Measurements from ENCODE around the gene CRCP. TPM values are rescaled to one million over a fixed set of nuclear protein-coding genes. Genes with fewer than 3 reads are reported as not detected.

Gene CRCP
- total and polyA plus RNA-seq, 4 donors: 18.9 to 43.0 (median 32.4) TPM

DNA sequence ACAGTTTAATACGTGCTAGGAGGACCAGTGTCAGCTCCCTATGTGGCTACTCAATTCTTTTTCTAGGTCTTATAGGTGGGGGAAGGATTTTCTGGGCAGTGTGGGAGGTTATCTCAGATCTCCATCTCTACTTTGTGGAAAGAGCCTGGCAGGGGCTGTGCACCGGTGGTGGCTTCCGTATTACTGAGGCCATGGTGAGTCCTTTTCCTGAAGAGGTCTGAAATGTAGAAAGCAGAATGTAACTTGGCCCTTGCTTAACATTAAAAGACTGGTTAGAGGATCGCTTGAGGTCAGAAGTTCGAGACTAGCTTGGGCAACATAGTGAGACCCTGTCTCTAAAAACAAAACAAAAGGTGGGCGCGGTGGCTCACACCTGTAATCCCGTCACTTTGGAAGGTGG is 87.8 kb downstream of the CRCP start:
- 32 to 58% methylated on average over 8 of the region's 8 CpGs for WGBS, 2 donors
- DNase-seq: no peak
- H3K36me3 ChIP-seq (ENCODE audit: control insufficient read depth in 4 of 4, insufficient read depth in 4 of 4, low read length in 4 of 4): no peaks in the 10 kb centered on the region

More for the DNA sequence above, 87.8 kb downstream of the CRCP start:
- Histone ChIP-seq H3K9ac (ENCODE audit: insufficient read depth in 1 of 2, low read length in 2 of 2) (no peak overlapping the region), H3K4me1 (ENCODE audit: control insufficient read depth in 5 of 5, insufficient read depth in 5 of 5, low read length in 5 of 5) (peaks cover 0 to 22% (median 3%) of the 10 kb centered on the region in 5 donors), H3K9me3 (ENCODE audit: control insufficient read depth in 4 of 4, insufficient read depth in 3 of 4, low read length in 3 of 4) (no peaks in the 10 kb centered on the region), H3K27me3 (ENCODE audit: control insufficient read depth in 3 of 3, insufficient read depth in 3 of 3, low read length in 2 of 3) (no peaks in the 10 kb centered on the region), H3K4me3 (no peak overlapping the region), H3K27ac (ENCODE audit: low read depth in 1 of 2, low read length in 1 of 2) (no peak overlapping the region)
- ATAC-seq (ENCODE audit: insufficient read depth, low FRiP score): no peak
- TF ChIP-seq, protein P1, sequence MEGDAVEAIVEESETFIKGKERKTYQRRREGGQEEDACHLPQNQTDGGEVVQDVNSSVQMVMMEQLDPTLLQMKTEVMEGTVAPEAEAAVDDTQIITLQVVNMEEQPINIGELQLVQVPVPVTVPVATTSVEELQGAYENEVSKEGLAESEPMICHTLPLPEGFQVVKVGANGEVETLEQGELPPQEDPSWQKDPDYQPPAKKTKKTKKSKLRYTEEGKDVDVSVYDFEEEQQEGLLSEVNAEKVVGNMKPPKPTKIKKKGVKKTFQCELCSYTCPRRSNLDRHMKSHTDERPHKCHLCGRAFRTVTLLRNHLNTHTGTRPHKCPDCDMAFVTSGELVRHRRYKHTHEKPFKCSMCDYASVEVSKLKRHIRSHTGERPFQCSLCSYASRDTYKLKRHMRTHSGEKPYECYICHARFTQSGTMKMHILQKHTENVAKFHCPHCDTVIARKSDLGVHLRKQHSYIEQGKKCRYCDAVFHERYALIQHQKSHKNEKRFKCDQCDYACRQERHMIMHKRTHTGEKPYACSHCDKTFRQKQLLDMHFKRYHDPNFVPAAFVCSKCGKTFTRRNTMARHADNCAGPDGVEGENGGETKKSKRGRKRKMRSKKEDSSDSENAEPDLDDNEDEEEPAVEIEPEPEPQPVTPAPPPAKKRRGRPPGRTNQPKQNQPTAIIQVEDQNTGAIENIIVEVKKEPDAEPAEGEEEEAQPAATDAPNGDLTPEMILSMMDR (IDR thresholded peaks at IDR 0.05; ENCODE audit: control extremely low read depth, extremely low read depth): no peak

Other genes with a start within 250 kb of the CRCP start
- gene VKORC1L1, start 241.8 kb upstream of the CRCP start, total RNA-seq: 10 to 100 TPM; 33.6 to 36.8 TPM
- gene VKORC1L1, start 241.8 kb upstream of the CRCP start, polyA plus RNA-seq: 10 to 100 TPM; 15.1 to 15.2 TPM
- 10 to 100 TPM; 39.8 to 68.4 TPM for gene GUSB, start 132.6 kb upstream of the CRCP start, total RNA-seq
- gene GUSB, start 132.6 kb upstream of the CRCP start, polyA plus RNA-seq: 10 to 100 TPM; 50.8 to 60.0 TPM
- gene ASL, start 39.0 kb upstream of the CRCP start, total RNA-seq: 10 to 100 TPM; 24.9 to 85.1 TPM
- 10 to 100 TPM; 56.4 to 60.4 TPM for gene ASL, start 39.0 kb upstream of the CRCP start, polyA plus RNA-seq
- 10 to 100 TPM; 34.6 to 56.7 TPM for gene TPST1, start 90.5 kb downstream of the CRCP start, total RNA-seq
- gene TPST1, start 90.5 kb downstream of the CRCP start, polyA plus RNA-seq: 10 to 100 TPM in 1 of 2 donors, 1 to 10 TPM in 1; 7.2 to 34.4 TPM